Measurements from ENCODE around the gene RPP25L. TPM values are rescaled to one million over a fixed set of nuclear protein-coding genes. Genes with fewer than 3 reads are reported as not detected.

The RPP25L gene
- total and polyA plus RNA-seq, 9 of the 15 experiments (the other 6 are each of a cell fraction or from before 2014, with no cell fraction given): 16.3 to 43.7 (median 29.0) TPM

GRCh38 chr9:34588671-34589635 is 22.9 kb downstream of the RPP25L start:
- no peak overlapping the region for H3K4me3 ChIP-seq
- no peak overlapping the region for H3K4me2 ChIP-seq (ENCODE audit: insufficient read depth, low read length)
- no peak for DNase-seq (ENCODE audit: extremely low read depth in 1 of 4, low spot score in 3 of 4)
- peaks cover 0 to 34% of the 10 kb centered on the region in 2 experiments; a peak in 2 of 5 replicates for H3K4me1 ChIP-seq (replicated peaks in 1 of 2; ENCODE audit: control insufficient read depth in 2 of 2, insufficient read depth in 2 of 2, low read length in 2 of 2)
- no peak for FAIRE-seq
- H3K9me3 ChIP-seq (replicated peaks; ENCODE audit: control insufficient read depth, insufficient read depth, low read depth, low read length): no peaks in the 10 kb centered on the region
- H3K9ac ChIP-seq (ENCODE audit: insufficient read depth in 1 of 2, low read depth in 2 of 2, low read length in 2 of 2): no peak overlapping the region
- intact Hi-C loops (cut with micrococcal nuclease): no loop called here
- 24% methylated on average over 29 of the region's 86 CpGs for WGBS (ENCODE audit: insufficient coverage, low coverage, missing lambda C conversion rate)
- H4K20me1 ChIP-seq (replicated peaks; ENCODE audit: control insufficient read depth, insufficient read depth, low read length): peaks cover 18% of the 10 kb centered on the region
- H3K27ac ChIP-seq (ENCODE audit: extremely low read depth, low read depth, low read length): no peak overlapping the region
- H2AFZ ChIP-seq (ENCODE audit: low read depth, low read length): no peak overlapping the region
- BruUV-seq (replicated peaks): no TSS peak
- ChIA-PET POLR2A (no interaction called here), CTCF (ENCODE audit: low intra/inter-chr PET ratio) (no interaction called here)
- no peak for ATAC-seq
- in situ Hi-C loops (cut with MboI): no loop called here
- no peaks in the 10 kb centered on the region for H3K36me3 ChIP-seq (ENCODE audit: control insufficient read depth, insufficient read depth, low read length)
- TF ChIP-seq ID3 (CRISPR knock-in tag; IDR thresholded peaks at IDR 0.05) (no peak), ID3 (tag; IDR thresholded peaks at IDR 0.05) (no peak), E2F6 (IDR thresholded peaks at IDR 0.05; ENCODE audit: borderline replicate concordance in 1 of 2, extremely low read depth in 1 of 2, insufficient read depth in 1 of 2, insufficient read length in 1 of 2, low read depth in 1 of 2, low read length in 1 of 2, poor library complexity in 1 of 2, severe bottlenecking in 1 of 2) (peak in 1 of 2 experiments; percentile 18)
- H3K9me1 ChIP-seq (ENCODE audit: control insufficient read depth, insufficient read depth, low read length): no peaks in the 10 kb centered on the region
- peaks cover 10 to 64% of the 10 kb centered on the region in 2 experiments for H3K27me3 ChIP-seq (ENCODE audit: control insufficient read depth in 2 of 2, insufficient read depth in 2 of 2, low read length in 2 of 2)
- no peaks in the 10 kb centered on the region for H3K79me2 ChIP-seq (ENCODE audit: control insufficient read depth, insufficient read depth, low read length)

Data from K562 (cell line).